GM21529 (cell line): Measurements from ENCODE around the gene AAGAB.
"Not testable (repeated sequence)": the region's sequence is repeated elsewhere in the genome, so short reads cannot be mapped to it uniquely, and the experiment has no call there.

Experiments
- ATAC-seq: cut with Tn5 transposase; IDR thresholded peaks from one replicate; pipeline ENCODE4 v1.9.1; 2021; ENCODE audit not compliant: unreplicated experiment

The AAGAB gene

GRCh38 chr15:67253549-67254237 is 768 bp downstream of the AAGAB start:
- ATAC-seq: no peak

GRCh38 chr15:67253101-67253500 is 1.4 kb downstream of the AAGAB start:
- no peak for ATAC-seq

- no peak for ATAC-seq
Measured at GRCh38 chr15:67251318-67251717, 3.1 kb downstream of the AAGAB start.

GRCh38 chr15:67249830-67250229 is 4.6 kb downstream of the AAGAB start:
- ATAC-seq: no peak

- ATAC-seq: no peak
Measured at GRCh38 chr15:67248011-67248505, 6.4 kb downstream of the AAGAB start.

GRCh38 chr15:67246606-67247005 is 7.9 kb downstream of the AAGAB start:
- ATAC-seq: not testable (repeated sequence)

- no peak for ATAC-seq
Measured at GRCh38 chr15:67244971-67245478, 9.4 kb downstream of the AAGAB start.

GRCh38 chr15:67242708-67243111 is 11.8 kb downstream of the AAGAB start:
- ATAC-seq: no peak

- peak; percentile 88 for ATAC-seq
Measured at GRCh38 chr15:67241132-67241855, 13.2 kb downstream of the AAGAB start.

- no peak for ATAC-seq
Measured at GRCh38 chr15:67240235-67241131, 14.0 kb downstream of the AAGAB start.

- ATAC-seq: no peak
Measured at GRCh38 chr15:67232591-67232990, 21.9 kb downstream of the AAGAB start.

GRCh38 chr15:67230504-67230903 is 24.0 kb downstream of the AAGAB start:
- ATAC-seq: no peak

GRCh38 chr15:67228286-67228685 is 26.2 kb downstream of the AAGAB start:
- no peak for ATAC-seq

GRCh38 chr15:67227846-67228245 is 26.6 kb downstream of the AAGAB start:
- ATAC-seq: no peak

GRCh38 chr15:67227431-67227830 is 27.0 kb downstream of the AAGAB start:
- ATAC-seq: no peak

GRCh38 chr15:67225336-67225735 is 29.1 kb downstream of the AAGAB start:
- no peak for ATAC-seq

- ATAC-seq: no peak
Measured at GRCh38 chr15:67224889-67225288, 29.6 kb downstream of the AAGAB start.

- ATAC-seq: no peak
Measured at GRCh38 chr15:67219288-67219687, 35.2 kb downstream of the AAGAB start.

- no peak for ATAC-seq
Measured at GRCh38 chr15:67218428-67218827, 36.0 kb downstream of the AAGAB start.

GRCh38 chr15:67216859-67217258 is 37.6 kb downstream of the AAGAB start:
- no peak for ATAC-seq

GRCh38 chr15:67215102-67215501 is 39.4 kb downstream of the AAGAB start:
- no peak for ATAC-seq
